ENCODE results near the gene CPO.

Gene CPO

DNA sequence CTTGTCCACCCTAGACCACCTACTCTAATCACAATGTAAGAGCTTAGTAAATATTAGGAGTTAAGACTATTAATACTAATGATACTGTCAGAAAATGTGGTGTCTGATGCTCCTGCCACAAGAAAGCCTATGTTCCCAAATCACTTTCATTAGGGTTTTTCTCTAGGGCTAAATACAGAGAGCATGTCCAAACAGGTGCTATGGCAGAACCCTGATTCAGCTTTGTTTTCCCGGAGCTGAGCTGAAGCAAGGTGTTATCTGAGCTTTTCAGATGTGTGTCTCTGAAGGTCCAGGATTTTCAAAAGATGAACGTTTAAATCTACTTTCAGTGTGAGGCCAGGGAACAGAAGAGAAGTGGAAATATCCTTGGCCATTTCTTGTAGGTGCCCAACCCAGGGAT lies 40.6 kb downstream of the CPO start:
- H3K9ac ChIP-seq (ENCODE audit: insufficient read length), result no peak overlapping the region
- H3K27ac ChIP-seq, result no peak overlapping the region
- no peaks in the 10 kb centered on the region for H3K36me3 ChIP-seq (ENCODE audit: insufficient read depth, low read length)
- H3K4me3 ChIP-seq, result no peak overlapping the region
- DNase-seq (ENCODE audit: low read depth, low spot score), result no peak
- TF ChIP-seq POLR2AphosphoS5 (IDR thresholded peaks at IDR 0.05; ENCODE audit: borderline replicate concordance, low read depth, low read length) (no peak), EZH2 (IDR thresholded peaks at IDR 0.05) (no peak), FOXP2 (optimal IDR thresholded peaks at IDR 0.05; ENCODE audit: control extremely low read depth, extremely low read length, insufficient read depth) (no peak)
- no peaks in the 10 kb centered on the region for H3K9me3 ChIP-seq (ENCODE audit: low read depth, low read length)

DNA sequence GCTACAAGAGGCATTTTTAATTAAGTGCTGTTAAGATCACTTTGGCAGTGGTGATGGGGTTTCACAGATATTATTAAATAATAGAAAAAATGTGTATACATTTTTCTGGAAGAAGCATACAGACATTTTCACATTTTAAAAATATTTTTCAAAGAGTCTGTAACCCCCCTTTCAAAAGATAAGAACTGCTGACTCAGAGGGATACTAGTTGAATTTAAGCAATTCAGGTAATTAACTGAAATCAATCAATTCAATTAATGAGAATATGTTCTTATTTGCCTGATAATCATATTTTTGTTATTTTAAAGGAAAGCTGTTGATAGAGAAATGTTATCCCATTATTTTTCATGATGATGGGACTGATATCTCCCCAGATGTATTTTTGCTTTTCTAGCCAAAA lies 41.1 kb downstream of the CPO start:
- no peaks in the 10 kb centered on the region for H3K9me3 ChIP-seq (ENCODE audit: low read depth, low read length)
- DNase-seq (ENCODE audit: low read depth, low spot score), result no peak
- H3K27ac ChIP-seq, result no peak overlapping the region
- no peak overlapping the region for H3K4me3 ChIP-seq
- H3K9ac ChIP-seq (ENCODE audit: insufficient read length), result no peak overlapping the region
- H3K36me3 ChIP-seq (ENCODE audit: insufficient read depth, low read length), result no peaks in the 10 kb centered on the region
- TF ChIP-seq FOXP2 (optimal IDR thresholded peaks at IDR 0.05; ENCODE audit: control extremely low read depth, extremely low read length, insufficient read depth) (no peak), POLR2AphosphoS5 (IDR thresholded peaks at IDR 0.05; ENCODE audit: borderline replicate concordance, low read depth, low read length) (no peak), EZH2 (IDR thresholded peaks at IDR 0.05) (no peak)

DNA sequence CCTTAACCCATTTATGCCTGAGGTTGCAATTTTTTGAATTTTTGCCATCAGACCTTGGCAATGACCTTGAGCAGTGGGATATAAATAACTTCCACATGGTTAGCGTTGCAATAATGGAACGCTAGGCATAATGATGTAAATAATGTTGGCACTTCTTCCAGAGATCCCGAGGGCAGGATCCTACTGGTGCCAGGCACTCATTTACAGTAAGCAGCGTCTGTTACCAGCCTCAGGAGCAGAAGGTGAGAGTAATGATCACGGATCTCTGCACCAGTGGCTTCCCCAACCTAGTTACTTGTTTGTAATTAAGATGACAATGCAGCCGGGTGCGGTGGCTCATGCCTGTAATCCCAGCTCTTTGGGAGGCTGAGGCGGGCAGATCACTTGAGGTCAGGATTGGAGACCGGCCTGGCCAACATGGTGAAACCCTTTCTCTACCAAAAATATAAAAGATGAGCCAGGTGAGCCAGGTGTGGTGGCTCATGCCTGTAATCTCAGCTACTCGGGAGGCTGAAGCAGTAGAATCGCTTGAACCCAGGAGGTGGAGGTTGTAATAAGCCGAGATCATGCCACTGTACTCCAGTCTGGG lies 41.9 kb downstream of the CPO start:
- TF ChIP-seq FOXP2 (optimal IDR thresholded peaks at IDR 0.05; ENCODE audit: control extremely low read depth, extremely low read length, insufficient read depth) (no peak), EZH2 (IDR thresholded peaks at IDR 0.05) (no peak), POLR2AphosphoS5 (IDR thresholded peaks at IDR 0.05; ENCODE audit: borderline replicate concordance, low read depth, low read length) (no peak)
- no peak overlapping the region for H3K27ac ChIP-seq
- no peak overlapping the region for H3K4me3 ChIP-seq
- DNase-seq (ENCODE audit: low read depth, low spot score), result no peak
- no peaks in the 10 kb centered on the region for H3K36me3 ChIP-seq (ENCODE audit: insufficient read depth, low read length)
- H3K9me3 ChIP-seq (ENCODE audit: low read depth, low read length), result no peaks in the 10 kb centered on the region
- no peak overlapping the region for H3K9ac ChIP-seq (ENCODE audit: insufficient read length)

DNA sequence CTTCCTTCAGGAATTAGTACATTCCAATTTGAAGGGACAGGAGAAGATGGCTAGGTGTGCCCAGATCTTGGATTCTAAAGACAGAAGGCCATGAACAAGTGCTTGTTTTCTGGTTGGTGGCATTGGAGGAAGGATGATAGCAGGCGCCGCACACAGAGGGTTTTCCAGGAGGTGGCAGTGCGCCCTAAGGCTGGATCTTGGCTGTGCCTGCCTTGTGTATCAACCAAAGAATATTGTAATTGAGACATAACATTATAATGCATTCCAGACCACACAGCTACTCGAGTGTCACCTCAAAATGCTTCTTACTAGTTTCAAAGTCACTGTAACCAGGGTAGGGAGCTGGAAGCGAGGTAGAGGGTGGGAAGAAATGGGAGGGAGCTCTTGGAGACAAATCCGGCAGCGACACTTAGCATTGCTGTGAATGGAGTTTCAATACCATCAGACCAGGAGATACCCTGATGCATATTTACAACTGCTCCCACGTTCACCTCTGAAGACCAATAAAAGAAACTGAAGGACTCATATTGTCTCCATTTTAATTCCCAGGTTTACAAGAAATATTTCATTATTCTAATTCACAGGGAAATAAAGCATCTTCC lies 42.5 kb downstream of the CPO start:
- no peak overlapping the region for H3K4me3 ChIP-seq
- no peak overlapping the region for H3K9ac ChIP-seq (ENCODE audit: insufficient read length)
- no peak overlapping the region for H3K27ac ChIP-seq
- TF ChIP-seq EZH2 (IDR thresholded peaks at IDR 0.05), result no peak
- TF ChIP-seq POLR2AphosphoS5 (IDR thresholded peaks at IDR 0.05; ENCODE audit: borderline replicate concordance, low read depth, low read length), result no peak
- no peak for TF ChIP-seq FOXP2 (optimal IDR thresholded peaks at IDR 0.05; ENCODE audit: control extremely low read depth, extremely low read length, insufficient read depth)
- no peaks in the 10 kb centered on the region for H3K36me3 ChIP-seq (ENCODE audit: insufficient read depth, low read length)
- DNase-seq (ENCODE audit: low read depth, low spot score), result no peak
- H3K9me3 ChIP-seq (ENCODE audit: low read depth, low read length), result no peaks in the 10 kb centered on the region

DNA sequence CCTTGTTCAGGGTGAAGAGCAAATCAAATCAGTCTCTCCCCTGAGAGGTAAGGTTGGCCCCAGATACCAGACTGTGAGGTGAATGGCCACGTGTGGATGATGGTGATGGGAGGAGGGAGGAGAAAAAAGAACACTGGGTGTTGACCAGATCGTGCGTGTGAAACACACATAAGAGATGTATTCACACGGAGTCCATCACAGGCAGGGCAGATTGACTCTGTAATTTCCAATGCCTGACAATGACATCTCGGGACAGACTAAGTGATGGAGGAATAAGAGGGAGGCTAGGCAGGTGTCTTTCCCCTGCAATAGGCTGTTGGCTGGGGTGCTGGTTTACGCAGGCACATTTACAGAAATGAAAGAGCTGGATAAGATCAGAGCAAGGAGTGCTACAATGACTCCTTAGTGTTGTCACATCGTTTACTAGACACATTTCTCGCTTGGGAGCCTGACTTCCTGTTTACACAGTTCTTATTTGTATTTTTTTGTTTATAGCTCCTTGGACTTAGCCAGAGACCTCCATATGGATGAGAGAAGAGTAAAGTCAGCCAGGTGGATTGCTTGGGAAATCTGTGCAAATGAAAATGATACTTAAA lies 43.1 kb downstream of the CPO start:
- no peak for DNase-seq (ENCODE audit: low read depth, low spot score)
- no peak for TF ChIP-seq FOXP2 (optimal IDR thresholded peaks at IDR 0.05; ENCODE audit: control extremely low read depth, extremely low read length, insufficient read depth)
- H3K36me3 ChIP-seq (ENCODE audit: insufficient read depth, low read length), result no peaks in the 10 kb centered on the region
- H3K4me3 ChIP-seq, result no peak overlapping the region
- H3K27ac ChIP-seq, result no peak overlapping the region
- H3K9ac ChIP-seq (ENCODE audit: insufficient read length), result no peak overlapping the region
- H3K9me3 ChIP-seq (ENCODE audit: low read depth, low read length), result no peaks in the 10 kb centered on the region

DNA sequence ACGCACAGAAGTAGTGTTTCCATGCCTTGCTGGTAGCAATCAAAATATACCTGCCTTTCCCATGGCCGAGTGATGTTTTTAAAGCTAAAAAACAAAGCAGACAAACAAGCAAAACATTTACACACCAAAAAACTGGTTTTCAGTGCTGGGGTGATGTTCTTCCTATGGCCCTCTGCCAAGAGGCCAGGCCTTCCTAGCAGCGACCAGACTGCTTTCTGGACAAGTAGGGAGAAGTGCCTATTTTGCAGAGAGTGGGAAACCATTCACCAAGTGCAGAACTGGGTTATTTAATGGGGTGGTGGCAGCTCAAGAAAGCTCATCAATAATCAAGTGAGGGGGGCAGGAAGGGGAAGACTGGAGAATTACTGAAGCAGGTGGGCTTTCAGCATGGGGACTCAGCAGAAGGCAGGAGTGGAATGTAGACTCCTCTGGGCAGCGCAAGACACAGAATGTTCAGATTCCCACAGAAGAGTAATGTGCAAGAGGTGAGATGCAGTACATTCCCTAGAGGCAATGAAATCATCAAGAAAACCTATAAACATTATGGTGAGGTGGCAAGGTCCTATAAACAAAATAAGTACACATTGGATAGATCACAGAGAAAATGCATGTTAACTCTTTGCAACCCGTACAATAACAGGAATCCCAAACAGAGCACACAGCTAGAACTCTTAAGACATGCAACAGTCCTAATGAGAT lies 44.0 kb downstream of the CPO start:
- no peaks in the 10 kb centered on the region for H3K36me3 ChIP-seq (ENCODE audit: insufficient read depth, low read length)
- TF ChIP-seq FOXP2 (optimal IDR thresholded peaks at IDR 0.05; ENCODE audit: control extremely low read depth, extremely low read length, insufficient read depth), result no peak
- TF ChIP-seq EZH2 (IDR thresholded peaks at IDR 0.05), result no peak
- no peak for TF ChIP-seq POLR2AphosphoS5 (IDR thresholded peaks at IDR 0.05; ENCODE audit: borderline replicate concordance, low read depth, low read length)
- no peak overlapping the region for H3K27ac ChIP-seq
- H3K9ac ChIP-seq (ENCODE audit: insufficient read length), result no peak overlapping the region
- no peak for DNase-seq (ENCODE audit: low read depth, low spot score)
- no peaks in the 10 kb centered on the region for H3K9me3 ChIP-seq (ENCODE audit: low read depth, low read length)
- H3K4me3 ChIP-seq, result no peak overlapping the region

DNA sequence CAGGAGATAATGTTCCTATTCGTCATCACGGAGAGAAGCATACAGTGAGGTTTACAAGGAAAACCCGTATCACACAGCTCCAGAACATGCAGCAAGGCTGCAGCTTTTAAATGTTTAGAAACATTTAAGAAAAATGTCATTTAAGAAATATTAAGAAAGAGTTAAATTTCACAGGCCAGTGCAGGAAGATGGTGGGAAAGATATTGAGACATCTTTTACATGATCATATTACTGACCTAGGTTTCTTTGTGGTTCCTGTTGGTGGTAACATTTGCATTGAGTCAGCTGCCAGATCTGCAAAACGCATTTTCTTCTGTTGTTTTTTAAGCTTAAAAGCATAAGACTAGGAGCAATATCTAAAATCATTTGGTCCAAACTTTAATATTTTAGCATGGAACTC lies 44.9 kb downstream of the CPO start:
- Histone ChIP-seq H3K4me3 (no peak overlapping the region), H3K36me3 (ENCODE audit: insufficient read depth, low read length) (no peaks in the 10 kb centered on the region), H3K9ac (ENCODE audit: insufficient read length) (no peak overlapping the region), H3K9me3 (ENCODE audit: low read depth, low read length) (no peaks in the 10 kb centered on the region), H3K27ac (no peak overlapping the region)
- TF ChIP-seq POLR2AphosphoS5 (IDR thresholded peaks at IDR 0.05; ENCODE audit: borderline replicate concordance, low read depth, low read length) (no peak), FOXP2 (optimal IDR thresholded peaks at IDR 0.05; ENCODE audit: control extremely low read depth, extremely low read length, insufficient read depth) (no peak), EZH2 (IDR thresholded peaks at IDR 0.05) (no peak)
- DNase-seq (ENCODE audit: low read depth, low spot score), result no peak

DNA sequence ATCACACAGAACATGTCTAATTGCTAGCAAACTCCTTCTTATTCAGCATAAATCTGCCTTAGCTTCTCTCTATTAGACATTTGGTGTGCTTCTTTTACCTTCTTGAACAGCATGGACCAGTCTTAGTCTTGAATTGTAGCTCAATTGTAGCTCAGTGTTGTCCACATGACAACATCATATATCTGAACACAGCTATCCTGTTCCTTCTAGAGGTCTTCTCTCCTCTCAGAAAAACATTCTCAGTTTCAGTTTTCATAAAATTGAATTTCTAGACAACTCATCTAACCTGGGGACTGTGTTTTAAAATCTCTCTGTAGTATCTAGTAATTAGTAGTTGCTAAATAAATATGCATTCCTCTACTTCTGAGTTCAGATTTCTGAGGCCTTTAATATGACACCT lies 47.6 kb downstream of the CPO start:
- TF ChIP-seq EZH2 (IDR thresholded peaks at IDR 0.05) (no peak), FOXP2 (optimal IDR thresholded peaks at IDR 0.05; ENCODE audit: control extremely low read depth, extremely low read length, insufficient read depth) (no peak), POLR2AphosphoS5 (IDR thresholded peaks at IDR 0.05; ENCODE audit: borderline replicate concordance, low read depth, low read length) (no peak)
- no peak for DNase-seq (ENCODE audit: low read depth, low spot score)
- no peak overlapping the region for H3K9ac ChIP-seq (ENCODE audit: insufficient read length)
- no peak overlapping the region for H3K4me3 ChIP-seq
- H3K27ac ChIP-seq, result no peak overlapping the region
- no peaks in the 10 kb centered on the region for H3K36me3 ChIP-seq (ENCODE audit: insufficient read depth, low read length)
- no peaks in the 10 kb centered on the region for H3K9me3 ChIP-seq (ENCODE audit: low read depth, low read length)

All from SK-N-MC (cell line).